H4 (cell line): ENCODE results near the gene ODAPH. TPM values are rescaled to one million over a fixed set of nuclear protein-coding genes. Genes with fewer than 3 reads are reported as not detected.

Experiments used
- DNase-seq: peaks from one replicate; pipeline ENCODE4 v3.0.0-alpha.2; 2015; ENCODE audit warnings: low spot score
- total RNA-seq: library from RNA; depleted of rRNA; stranded (reverse); fragments of >200 nt; shearing (Covaris generic); gene quantifications from 2 replicates; pipeline ENCODE4 v1.2.3, GENCODE V29; 2014; rRNA removed

Gene ODAPH
- total RNA-seq, 1 experiment from 2014 or later = 0.19 TPM

DNA sequence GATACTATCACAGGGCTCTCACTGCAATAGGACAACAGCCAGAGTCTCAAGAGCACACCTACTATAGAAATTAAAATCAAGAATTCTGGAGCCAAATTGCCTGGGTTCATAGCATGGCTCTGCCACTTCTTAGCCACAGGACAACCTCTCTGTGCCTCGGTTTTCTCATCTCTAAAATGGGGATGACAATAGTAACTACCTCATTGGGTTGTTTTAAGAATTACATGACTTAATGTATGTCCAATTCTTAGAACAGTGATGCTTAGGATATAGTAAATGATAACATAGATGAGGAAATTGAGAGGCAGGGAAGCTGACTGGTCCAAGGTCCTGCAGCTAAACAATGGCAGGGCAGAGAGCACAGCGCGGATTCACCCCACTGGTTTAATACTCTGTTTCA lies 11.0 kb upstream of the ODAPH start:
- DNase-seq = no peak

DNA sequence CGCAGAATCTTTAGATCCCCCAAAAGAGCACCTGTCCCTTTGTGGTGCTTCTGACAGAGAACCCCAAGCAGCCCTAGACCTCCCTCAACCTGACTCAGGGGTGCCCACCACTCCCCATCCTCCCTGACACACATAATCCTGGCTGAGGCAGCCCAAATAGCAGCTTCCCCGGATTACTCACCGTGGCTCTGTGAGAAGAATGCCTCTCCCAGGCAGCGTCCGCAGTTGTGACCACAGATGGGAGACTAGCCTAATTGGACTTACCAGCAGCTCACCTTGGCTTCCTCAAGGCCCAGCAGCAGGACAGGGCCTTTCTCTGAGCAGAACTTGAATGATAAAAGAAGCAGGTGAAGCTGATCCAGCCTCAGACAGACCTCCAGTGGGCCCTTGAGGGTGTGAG lies 10.3 kb upstream of the ODAPH start:
- peak; percentile 15 for DNase-seq

DNA sequence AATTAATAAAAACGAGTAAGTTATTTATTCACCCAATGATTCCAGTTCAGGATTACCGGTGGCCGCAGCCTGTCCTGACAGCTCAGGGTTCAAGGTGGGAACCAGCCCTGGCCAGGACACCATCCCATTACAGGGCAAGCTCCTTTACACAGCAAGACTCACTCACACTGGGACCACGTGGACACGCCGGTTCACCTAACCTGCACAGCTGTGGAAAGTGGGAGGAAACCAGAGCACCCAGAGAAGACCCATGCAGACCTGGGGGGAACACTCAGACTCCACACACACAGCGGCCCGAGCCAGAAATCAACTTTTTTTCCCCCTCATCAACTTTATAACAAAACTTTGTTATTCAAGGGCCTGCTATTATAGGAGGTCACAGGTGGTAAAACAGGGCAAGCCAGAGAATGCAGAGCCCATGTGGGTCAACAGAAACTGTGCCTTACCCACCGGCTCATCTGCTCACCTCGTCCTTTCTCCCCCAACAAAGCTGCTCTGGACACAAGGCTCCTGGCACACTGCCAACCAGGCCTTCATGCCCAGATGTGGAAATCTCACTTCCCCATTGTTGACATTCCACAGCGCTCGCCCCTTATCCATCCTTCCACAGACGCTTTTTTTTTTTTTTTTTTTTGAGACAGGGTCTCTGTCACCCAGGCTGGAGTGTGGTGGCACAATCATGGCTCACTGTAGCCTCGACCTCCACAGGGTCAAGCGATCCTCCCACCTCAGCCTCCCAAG lies 8.0 kb upstream of the ODAPH start:
- peak; percentile 17 for DNase-seq

DNA sequence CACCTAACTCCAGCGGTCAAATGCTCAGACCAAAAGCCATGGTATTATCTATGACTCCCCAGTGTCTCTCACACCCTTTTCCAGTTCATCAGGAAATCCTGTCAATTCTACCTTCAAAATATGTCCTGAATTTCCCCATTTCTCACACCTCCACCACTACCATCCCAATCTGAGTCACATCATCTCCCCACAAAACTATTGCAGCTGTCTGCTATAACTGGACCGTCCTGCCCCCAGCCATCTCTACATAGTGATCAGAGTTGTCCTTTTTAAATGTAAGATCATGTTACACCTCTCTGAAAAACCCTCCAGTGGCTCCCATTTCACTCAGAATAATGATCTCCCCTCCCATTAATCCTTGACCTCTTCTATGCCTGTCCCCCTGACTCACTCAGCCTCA lies 6.8 kb upstream of the ODAPH start:
- DNase-seq = no peak

DNA sequence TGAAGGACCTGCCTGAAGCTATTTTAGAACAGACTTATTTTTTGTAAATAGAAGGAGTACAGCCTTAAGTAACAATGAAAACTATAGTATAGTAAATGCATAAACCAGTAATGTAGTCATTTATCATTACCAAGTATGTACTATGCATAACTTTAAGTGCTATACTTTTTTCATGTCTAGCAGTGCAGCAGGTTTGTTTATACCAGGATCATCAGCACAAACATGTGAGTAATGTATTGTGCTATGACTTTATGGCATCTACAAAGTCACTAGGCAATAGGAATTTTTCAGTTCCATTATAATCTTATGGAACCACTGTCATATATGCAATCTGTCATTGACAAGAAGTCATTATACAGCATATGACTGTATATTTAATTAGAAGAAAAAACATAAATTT lies 3.4 kb upstream of the ODAPH start:
- DNase-seq = no peak

DNA sequence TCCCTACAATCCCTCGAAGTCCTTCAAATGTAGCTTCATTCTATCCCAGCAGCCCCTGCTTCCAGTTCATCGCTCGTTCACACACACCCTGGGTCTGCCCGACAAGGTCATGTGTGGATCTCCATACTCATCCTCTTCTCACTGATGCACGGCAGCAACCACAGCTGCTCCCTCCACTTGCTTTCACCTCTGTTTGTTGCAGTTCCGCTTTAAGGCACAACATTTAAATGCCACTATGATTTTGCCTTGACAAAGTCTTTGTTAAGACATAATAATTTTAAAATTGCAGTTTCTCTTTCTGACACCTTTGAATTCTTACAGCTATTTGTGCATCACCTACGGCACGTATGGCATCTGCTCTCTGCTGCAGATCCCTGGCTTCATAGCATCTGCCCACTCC lies 1.8 kb downstream of the ODAPH start:
- no peak for DNase-seq

DNA sequence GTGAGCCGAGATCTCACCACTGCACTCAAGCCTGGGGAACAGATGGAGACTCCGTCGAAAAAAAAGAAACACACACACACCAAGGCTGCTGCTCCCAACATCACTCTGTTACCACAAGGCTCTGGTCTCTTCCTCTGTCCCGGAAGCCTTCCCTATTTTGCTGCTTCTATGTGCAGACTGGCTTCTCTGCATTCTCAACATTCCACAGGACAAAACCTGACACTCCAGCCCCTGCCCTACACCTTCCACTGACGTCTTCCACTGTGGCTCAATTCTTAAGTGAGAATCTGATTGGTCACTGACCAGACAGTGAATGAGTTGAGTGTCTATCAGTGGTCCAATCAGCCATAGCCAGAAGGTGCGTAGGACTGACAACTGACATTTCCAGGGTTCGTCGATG lies 5.9 kb downstream of the ODAPH start:
- no peak for DNase-seq

DNA sequence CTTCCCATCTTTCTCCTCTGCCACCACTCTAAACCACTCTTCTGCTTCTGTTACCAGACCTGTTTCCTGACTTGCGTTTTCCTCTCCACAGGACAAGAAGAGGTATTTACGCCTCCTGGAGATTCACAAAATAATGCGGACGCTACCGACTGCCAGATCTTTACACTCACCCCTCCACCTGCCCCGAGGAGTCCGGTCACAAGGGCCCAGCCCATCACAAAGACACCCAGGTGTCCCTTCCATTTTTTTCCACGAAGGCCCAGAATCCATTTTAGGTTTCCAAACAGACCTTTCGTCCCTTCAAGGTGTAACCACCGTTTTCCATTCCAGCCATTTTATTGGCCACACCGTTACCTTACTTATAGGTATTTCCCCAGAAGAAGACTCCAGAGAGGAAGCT lies 8.2 kb downstream of the ODAPH start:
- no peak for DNase-seq

DNA sequence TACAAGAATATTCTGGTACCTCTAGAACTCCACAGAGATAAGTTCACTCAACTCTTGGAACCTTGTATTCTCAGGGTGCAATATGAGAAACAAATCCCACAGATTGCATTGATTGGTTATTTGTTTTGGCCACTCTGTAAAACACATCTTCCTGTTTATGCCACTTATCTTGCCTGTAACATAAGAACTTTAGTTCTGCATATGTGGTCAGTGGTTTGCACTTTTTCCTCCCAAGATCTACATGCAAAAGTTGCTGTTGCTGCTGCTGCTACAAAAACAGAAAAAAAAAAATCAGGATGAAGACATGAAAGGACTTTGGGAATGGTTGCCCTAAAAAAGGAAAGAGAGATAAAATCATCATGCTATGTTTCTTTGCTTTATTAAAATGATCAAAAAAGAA lies 9.6 kb downstream of the ODAPH start:
- peak; percentile 19 for DNase-seq

DNA sequence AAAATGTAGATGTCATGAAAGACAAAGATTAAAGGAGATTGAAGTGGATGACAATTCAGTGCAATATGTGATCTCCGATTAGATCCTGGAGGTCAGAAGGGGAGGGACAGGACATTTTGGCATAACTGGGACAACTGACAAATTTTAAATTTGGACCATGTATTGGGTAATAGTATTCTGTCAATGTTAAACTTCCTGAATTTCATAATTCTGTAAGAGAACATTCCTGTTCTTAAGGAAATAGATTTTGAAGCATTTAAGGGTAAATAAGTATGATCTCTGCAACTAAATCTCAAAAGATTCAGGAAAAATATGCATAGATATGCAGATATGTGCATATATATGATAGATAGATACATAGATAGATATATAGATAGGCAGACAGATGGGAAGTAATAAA lies 11.0 kb downstream of the ODAPH start:
- no peak for DNase-seq

DNA sequence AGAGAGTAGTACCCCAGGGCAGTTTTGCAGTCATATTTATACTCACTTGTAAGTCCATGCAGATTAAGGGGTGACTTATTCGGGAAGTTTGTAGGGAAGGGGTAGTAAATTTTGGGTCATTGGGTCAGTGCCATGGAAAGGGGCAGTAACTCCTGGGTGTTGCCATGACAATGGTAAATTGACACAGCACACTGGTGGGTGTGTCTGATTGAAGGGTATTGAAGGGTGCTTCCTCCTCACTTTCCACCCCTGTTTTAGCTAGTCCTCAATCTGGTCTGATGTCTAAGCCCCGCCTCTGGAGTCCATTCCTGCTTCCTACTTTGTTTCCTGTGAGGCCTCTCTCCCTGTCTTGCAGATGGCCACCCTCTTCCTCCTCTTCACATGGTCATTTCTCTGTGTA lies 11.9 kb downstream of the ODAPH start:
- DNase-seq = no peak

DNA sequence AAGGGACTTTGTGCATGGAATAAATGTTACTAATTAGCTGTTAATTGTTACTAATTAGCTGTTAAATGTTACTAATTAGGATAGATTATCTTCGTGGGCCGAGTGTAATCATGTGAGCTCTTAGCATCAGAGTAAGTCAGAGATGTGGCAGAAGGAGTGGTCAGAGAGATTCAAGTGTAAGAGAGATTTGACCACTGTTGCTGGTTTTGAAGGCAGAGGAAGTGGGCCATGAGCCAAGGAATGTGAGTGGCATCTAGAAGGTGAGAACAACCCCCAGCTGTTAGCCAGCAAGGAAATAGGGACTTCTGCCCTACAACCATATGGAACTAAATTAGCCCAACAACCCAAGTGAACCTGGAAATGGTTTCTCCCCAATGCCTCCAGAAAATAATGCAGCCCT lies 28.2 kb downstream of the ODAPH start:
- peak; percentile 21 for DNase-seq

DNA sequence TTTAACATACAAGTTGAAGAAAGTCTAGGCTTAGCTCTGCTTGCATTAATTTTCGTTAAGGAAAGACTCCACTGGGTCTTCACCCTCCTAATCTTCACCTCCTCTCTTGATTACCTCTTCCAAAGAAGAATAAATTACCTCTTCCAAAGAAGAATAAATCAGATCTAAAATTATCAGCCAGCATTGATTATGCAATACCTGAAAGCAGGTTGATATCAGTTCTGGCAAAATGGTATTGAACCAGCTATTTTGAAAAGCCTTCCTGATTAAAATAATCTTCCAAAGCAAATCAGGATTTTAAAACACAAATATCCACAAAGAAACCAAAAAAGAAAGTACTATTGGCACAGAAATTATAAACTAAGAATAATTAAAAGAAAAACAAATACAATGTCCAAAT lies 37.5 kb downstream of the ODAPH start:
- no peak for DNase-seq

DNA sequence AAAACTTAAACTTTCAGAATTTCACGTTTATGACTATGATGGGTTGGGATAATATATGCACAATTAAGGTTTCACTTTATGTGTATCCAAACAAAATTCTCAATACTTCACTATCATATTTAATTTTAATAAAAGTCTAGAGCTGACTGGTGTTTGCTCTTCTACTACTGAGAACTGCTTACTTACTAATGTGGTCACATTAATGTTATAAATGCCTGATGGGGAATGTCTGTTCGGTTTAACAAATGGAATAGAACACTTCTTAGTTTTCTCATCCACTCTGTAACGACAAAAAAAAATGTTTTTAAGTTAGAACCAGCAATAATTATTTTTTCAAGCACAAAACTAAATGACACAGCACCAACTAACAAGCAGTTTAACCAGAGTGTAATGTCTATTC lies 40.2 kb downstream of the ODAPH start:
- no peak for DNase-seq

DNA sequence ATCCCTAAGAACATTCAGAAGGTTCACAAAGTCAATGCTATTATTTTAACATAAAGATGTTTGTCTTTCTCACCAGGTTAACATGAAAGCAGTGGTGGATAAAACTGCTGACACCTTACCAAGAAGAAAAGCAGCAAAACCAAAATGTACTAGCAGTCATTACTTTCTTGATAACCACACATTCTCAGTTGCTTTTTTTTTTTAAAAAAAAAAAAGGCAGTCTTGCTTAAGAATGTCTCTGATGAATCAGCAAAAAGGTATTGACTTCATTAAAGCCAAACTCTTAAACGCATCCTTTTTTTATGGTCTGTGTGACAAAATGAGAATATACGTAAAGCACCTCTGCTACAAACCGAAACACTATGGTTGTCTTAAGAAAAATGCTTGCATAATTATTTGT lies 42.5 kb downstream of the ODAPH start:
- peak; percentile 31 for DNase-seq

DNA sequence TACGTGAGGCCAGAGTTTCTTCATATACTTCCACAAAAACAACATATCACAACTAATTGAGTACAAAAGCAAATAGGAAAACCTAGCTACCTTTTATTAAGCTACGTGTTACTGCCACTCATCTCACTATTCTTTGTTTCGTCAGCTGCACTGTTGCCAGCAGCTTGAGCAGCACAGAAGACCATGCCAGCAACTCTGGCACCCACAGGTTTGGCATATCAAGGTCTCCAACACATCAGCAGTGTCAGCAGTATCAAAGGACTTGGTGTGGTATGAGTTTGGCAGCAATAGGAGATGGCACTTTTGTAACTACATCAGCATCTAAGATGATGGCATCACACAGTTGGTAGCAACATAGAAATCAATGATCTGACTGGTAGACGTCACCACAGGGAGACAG lies 43.8 kb downstream of the ODAPH start:
- DNase-seq = no peak

DNA sequence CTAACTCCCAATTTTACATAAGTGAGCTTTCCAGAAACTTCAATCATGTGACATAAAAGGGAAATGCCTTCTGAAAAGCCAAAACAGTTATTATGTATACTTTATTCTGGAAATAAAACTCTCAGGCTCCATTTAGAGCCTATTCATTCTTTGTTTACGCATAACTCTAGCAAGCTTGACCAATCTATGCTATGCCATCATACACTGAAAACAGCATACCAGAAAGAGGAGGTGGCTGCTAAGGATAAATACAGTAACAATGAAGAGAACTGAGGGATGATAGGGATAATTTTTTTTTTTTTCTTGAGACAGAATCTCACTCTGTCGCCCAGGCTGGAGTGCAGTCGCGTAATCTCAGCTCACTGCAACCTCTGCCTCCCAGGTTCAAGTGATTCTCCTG lies 50.1 kb downstream of the ODAPH start:
- DNase-seq = no peak

DNA sequence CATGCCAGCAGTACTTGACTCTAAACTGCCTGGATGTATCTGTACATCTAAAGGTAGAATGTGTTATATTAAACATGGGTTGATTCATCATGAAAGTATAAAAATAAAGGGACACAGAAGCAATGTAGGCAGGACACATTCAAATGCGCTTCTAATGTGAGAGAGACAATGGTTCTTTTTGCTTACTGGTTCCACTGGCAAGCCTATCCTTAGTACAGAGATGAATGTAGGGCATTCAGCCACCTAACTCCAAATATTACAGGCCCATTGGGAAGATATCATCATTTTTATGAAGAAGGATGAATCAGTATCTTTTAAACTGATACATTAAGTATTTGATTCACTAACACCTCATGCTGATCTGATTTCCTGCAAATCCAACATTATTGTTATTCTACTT lies 56.4 kb downstream of the ODAPH start:
- DNase-seq = no peak

Other genes with a start within 250 kb of the ODAPH start
- gene RCHY1, start 41.7 kb upstream of the ODAPH start, total RNA-seq = 23.4 and 34.3 TPM in 2 replicates
- 8.1 and 11.7 TPM in 2 replicates for gene THAP6, start 41.6 kb upstream of the ODAPH start, total RNA-seq
- 0.02 and 0.31 TPM in 2 replicates for gene CDKL2, start 74.5 kb downstream of the ODAPH start, total RNA-seq
- gene G3BP2, start 117.3 kb downstream of the ODAPH start, total RNA-seq = 104 and 131 TPM in 2 replicates
- 63.4 and 70.9 TPM in 2 replicates for gene USO1, start 168.5 kb downstream of the ODAPH start, total RNA-seq